Measurements from ENCODE around the gene RAD52. TPM values are rescaled to one million over a fixed set of nuclear protein-coding genes. Genes with fewer than 3 reads are reported as not detected.

RAD52 gene
- total RNA-seq, 1 experiment from 2014 or later, result 15.3 TPM

- Histone ChIP-seq H3K23me2 (ENCODE audit: insufficient read length, low read depth, low read length, poor library complexity, severe bottlenecking) (no peaks in the 10 kb centered on the region), H2BK15ac (ENCODE audit: low read depth, low read length) (no peak overlapping the region), H3K4me2 (ENCODE audit: insufficient read depth, insufficient read length, low read length) (no peak overlapping the region), H3K14ac (ENCODE audit: insufficient read depth, low read length) (no peak overlapping the region), H2BK20ac (ENCODE audit: low read depth, low read length, poor library complexity, severe bottlenecking) (no peak overlapping the region), H4K20me1 (ENCODE audit: control insufficient read depth, insufficient read depth, insufficient read length) (no peaks in the 10 kb centered on the region), H2AK5ac (ENCODE audit: insufficient read length, low read length) (no peak overlapping the region), H4K91ac (ENCODE audit: insufficient read length, low read depth, low read length) (no peak overlapping the region), H4K5ac (ENCODE audit: insufficient read length, low read depth, low read length) (no peak overlapping the region), H3K23ac (ENCODE audit: insufficient read length, low read depth, low read length) (no peak overlapping the region), H3K9me3 (ENCODE audit: control insufficient read depth, low read depth, low read length) (no peaks in the 10 kb centered on the region), H3K4ac (ENCODE audit: low read depth, low read length) (no peak overlapping the region), H3K9ac (ENCODE audit: extremely low read depth, insufficient read length, low read length) (no peak overlapping the region), H3K79me2 (ENCODE audit: insufficient read depth, low read length) (peaks cover 7% of the 10 kb centered on the region; the same call in 1 of the 2 replicates), H3K18ac (ENCODE audit: insufficient read length, low read depth, low read length) (no peak overlapping the region), H2BK12ac (ENCODE audit: insufficient read length, low read depth, low read length) (no peak overlapping the region), H3T11ph (ENCODE audit: low read length) (no peak overlapping the region), H3K79me1 (ENCODE audit: insufficient read depth, low read depth, low read length, poor library complexity, severe bottlenecking) (peaks cover 4% of the 10 kb centered on the region), H2AFZ (ENCODE audit: low read length) (no peak overlapping the region), H4K8ac (replicated peaks; ENCODE audit: insufficient read length, low read depth, low read length) (no peak overlapping the region), H2BK5ac (ENCODE audit: insufficient read length, low read length) (no peak overlapping the region), H3K4me1 (ENCODE audit: insufficient read depth, low read length) (no peaks in the 10 kb centered on the region), H2BK120ac (ENCODE audit: low read depth, low read length, poor library complexity, severe bottlenecking) (no peak overlapping the region), H3K27ac (ENCODE audit: insufficient read length, low read depth, low read length) (no peak overlapping the region), H3K56ac (ENCODE audit: insufficient read length, low read depth, low read length) (no peak overlapping the region), H3K27me3 (ENCODE audit: insufficient read depth, low read length) (no peaks in the 10 kb centered on the region)
- H3K27ac Mint-ChIP-seq, result no peak overlapping the region
- H3K4me3 Mint-ChIP-seq, result no peak overlapping the region
- H3K27me3 Mint-ChIP-seq (ENCODE audit: low read depth), result no peaks in the 10 kb centered on the region
- peaks cover under 1 to 6% of the 10 kb centered on the region in 2 experiments; a peak in 3 of 4 replicates for H3K4me1 Mint-ChIP-seq
- H3K9me3 Mint-ChIP-seq, result no peaks in the 10 kb centered on the region
- DNase-seq, result no peak
- no CpG with 5 or more reads among the region's 6 CpGs for WGBS (ENCODE audit: extremely low coverage, insufficient read length, low lambda C conversion rate)
- TF ChIP-seq CTCF (conservative IDR thresholded peaks at IDR 0.05), result no peak
- peaks cover 2 to 6% (median 6%) of the 10 kb centered on the region in 3 experiments; a peak in 6 of 7 replicates for H3K36me3 Mint-ChIP-seq (ENCODE audit: insufficient read depth in 1 of 3, low read depth in 3 of 3)
Observed at GRCh38 chr12:998020-998874, 48.8 kb upstream of the RAD52 start.
